GM12872 (cell line): Measurements from ENCODE around the gene TMUB1.
A peak's percentile ranks its signal among the peaks of the same experiment; 100 is the strongest.

ENCODE experiments used
- CTCF ChIP-seq: IDR thresholded peaks from 3 replicates; pipeline ENCODE4 v1.5.1; 2011; ENCODE audit warnings: low read depth, mild to moderate bottlenecking, low read length, moderate library complexity; ENCODE audit not compliant: insufficient read depth

The TMUB1 gene

GRCh38 chr7:151089893-151090730, 6.8 kb upstream of the TMUB1 start:
- TF ChIP-seq CTCF, result no peak

GRCh38 chr7:151088856-151089699, 5.8 kb upstream of the TMUB1 start:
- TF ChIP-seq CTCF, result no peak

GRCh38 chr7:151088019-151088855, 4.9 kb upstream of the TMUB1 start:
- TF ChIP-seq CTCF, result no peak

- TF ChIP-seq CTCF, result 0 out of 3 replicates have a peak, but pooled peaks have one; percentile 13
Observed at GRCh38 chr7:151087245-151088018, 4.1 kb upstream of the TMUB1 start.

- TF ChIP-seq CTCF, result no peak
Observed at GRCh38 chr7:151086802-151087244, 3.5 kb upstream of the TMUB1 start.

- no peak for TF ChIP-seq CTCF
Observed at GRCh38 chr7:151085691-151086620, 2.7 kb upstream of the TMUB1 start, which contains the start of gene AGAP3. AGAP3 (plus strand) TSS chr7:151086475; CDS start chr7:151086742, 267 bp downstream.
